Stimulated activated CD4-positive, alpha-beta T cell treated with anti-CD3 and anti-CD28 coated beads, Interleukin-4, amount 100 ng/mL, for 4 hours (primary cell): ENCODE measurements around the gene CHAMP1.
"Not testable (repeated sequence)": the region's sequence is repeated elsewhere in the genome, so short reads cannot be mapped to it uniquely, and the experiment has no call there.

Experiments used
- DNase-seq, 2 experiments: peaks; one replicate each; pipeline ENCODE4 v3.0.0-alpha.2; 2020

The CHAMP1 gene

DNA sequence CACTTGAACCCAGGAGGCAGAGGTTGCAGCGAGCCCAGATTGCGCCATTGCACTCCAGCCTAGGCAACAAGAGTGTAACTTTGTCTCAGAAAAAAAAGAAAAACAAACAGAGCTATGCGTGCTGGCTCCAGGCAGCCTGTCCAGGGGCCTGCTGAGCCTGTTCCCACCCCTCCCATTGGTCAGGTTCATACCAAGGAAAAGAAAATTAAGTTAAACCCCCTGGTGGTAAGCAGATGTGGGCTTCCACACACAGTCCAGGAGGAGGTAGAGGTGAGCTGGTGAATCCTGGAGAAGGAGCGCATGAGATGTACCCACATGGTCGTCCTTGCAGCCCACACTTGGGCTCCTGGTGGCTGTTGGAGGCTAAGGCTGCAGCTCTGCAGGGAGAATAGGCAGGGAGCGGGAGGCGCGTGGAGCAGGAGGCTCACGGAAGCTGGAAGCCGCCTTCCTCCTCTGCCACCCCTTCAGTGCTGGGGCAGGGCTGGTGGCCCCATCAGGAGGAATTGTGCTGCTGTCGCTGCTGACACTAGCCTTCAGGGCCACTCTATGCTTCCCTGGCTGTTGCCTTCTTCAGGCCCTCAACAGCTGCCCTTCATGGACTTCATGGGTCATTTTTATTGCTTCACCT, 10.5 kb upstream of the CHAMP1 start:
- no peak for DNase-seq

GRCh38 chr13:114304346-114305034, 9.8 kb upstream of the CHAMP1 start:
- DNase-seq = no peak

- no peak for DNase-seq
Observed at GRCh38 chr13:114309086-114309485, 5.2 kb upstream of the CHAMP1 start.

GRCh38 chr13:114309806-114310410, 4.4 kb upstream of the CHAMP1 start:
- no peak for DNase-seq

- no peak for DNase-seq
Observed at GRCh38 chr13:114310956-114311355, 3.3 kb upstream of the CHAMP1 start.

DNA sequence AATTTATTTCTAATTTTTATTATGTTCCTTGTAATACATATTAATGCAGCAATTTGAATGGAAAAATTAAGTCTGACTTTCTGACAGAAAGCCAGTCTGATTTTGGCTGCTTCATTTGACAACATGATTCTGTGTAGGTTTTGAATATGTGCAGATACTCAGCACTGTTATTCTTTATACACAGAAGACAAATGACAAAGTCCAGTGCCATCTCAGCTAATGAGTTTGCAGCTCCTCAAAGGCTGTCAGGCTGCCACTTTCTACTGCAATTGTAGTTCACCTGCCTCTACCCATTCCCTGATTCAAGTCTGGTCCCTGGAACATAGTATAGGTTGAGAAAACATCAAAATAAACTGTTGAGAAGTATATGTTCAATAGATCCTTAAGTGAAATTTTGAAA, 2.9 kb upstream of the CHAMP1 start:
- DNase-seq = no peak

DNA sequence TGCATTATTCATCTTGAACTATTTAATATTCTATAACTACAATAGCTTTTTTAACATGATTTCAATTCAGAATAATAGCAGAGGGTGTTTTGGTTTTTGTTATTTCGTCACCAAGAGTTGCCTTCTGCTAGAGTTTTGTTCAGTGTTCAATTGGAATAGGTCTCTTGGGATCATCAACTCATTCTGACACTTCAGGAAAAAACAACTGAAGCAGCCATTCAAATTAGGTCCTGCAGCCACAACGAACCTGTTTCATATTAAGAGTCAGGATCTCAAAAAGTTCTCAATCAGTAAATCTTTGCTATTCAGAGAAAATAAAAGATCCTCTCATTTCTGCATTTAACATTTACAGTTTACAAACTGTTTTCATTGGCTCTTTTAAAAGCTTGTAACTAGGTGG, 2.4 kb upstream of the CHAMP1 start:
- DNase-seq = no peak

DNA sequence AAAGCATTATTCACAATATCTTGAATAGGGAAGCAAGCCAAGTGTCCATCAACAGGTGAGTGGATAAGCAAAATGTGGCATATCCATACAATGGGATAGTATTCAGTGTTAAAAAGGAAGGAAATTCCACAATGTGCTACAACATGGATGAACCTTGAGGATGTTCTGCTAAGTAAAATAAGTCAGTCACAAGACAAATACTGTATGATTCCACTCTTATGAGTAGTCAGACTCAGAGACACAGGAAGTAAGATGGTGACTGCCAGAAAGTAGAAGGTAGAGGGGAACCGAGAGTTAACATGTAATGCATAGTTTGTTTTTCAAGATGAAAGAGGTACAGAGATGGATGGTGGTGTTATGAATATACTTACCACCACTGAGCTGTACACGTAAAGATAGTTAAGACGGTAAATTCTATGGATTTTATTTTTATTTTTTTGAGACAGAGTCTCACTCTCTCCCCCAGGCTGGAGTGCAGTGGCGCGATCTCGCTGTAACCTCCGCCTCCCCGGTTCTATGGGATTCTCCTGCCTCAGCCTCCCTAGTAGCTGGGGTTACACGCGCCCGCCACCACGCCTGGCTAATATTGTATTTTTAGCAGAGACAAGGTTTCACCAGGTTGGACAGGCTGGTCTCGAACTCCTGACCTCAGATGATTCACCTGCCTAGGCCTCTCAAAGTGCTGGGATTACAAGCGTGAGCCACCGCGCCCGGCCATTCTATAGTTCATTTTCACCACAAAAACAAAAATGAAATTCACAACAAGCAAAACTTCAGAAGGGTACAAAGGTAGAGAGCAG, 1.0 kb upstream of the CHAMP1 start:
- DNase-seq = peak in 1 of 2 experiments; percentile 18

- DNase-seq = peak in 1 of 2 experiments; percentile 2
Observed at GRCh38 chr13:114315074-114315785, 927 bp downstream of the CHAMP1 start.

GRCh38 chr13:114318624-114319023, 4.3 kb downstream of the CHAMP1 start:
- DNase-seq = no peak

- DNase-seq = no peak
Observed at GRCh38 chr13:114319441-114319913, 5.2 kb downstream of the CHAMP1 start.

DNA sequence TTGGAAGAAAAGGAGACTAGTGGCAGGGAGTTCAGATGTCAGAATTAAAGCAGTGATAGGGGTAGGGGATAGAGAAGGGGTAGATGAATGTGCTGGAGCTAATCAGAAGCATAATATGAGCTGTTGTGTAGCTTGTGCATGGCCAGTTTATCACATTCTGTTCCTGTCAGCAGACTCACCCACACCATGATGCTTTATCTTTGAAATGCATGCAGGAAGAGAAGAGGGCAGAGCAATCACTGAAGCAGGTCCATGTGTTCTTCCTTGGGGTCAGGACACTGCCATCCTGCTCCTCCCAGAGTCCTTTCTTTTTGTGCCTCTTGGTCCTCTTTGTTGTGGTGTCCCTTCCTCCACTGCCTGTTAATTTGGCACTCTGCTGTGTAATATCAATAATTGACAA, 5.8 kb downstream of the CHAMP1 start:
- no peak for DNase-seq

- DNase-seq = no peak
Observed at GRCh38 chr13:114321256-114321655, 7.0 kb downstream of the CHAMP1 start.

DNA sequence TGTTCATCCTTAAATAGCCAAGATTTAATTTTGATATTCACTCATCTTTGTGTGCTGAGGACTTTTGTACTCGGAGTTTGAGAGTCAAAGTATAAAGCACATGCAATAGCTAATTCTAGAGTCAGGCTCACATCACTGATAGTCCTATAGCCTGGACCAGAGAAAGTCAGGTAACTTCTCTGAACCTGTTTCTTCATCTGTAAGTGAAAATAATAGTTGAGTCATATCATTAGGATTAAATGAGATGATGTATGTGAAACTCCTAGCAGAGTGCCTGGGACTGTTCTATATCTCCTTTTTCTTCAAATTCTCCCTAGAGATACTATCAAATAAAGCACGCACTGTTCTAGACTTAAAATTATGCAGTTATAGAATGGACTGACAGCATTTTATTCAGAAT, 9.0 kb downstream of the CHAMP1 start:
- no peak for DNase-seq

DNA sequence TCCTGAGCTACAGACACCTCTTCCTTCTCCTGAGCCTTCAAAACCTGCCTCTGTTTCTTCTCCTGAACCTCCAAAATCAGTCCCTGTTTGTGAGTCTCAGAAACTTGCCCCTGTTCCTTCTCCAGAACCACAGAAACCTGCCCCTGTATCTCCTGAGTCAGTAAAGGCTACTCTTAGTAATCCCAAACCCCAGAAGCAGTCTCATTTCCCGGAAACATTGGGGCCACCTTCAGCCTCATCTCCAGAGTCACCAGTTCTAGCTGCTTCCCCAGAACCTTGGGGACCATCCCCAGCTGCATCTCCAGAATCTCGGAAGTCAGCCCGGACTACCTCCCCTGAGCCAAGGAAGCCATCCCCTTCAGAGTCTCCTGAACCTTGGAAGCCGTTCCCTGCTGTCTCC, 10.0 kb downstream of the CHAMP1 start:
- no peak for DNase-seq

DNA sequence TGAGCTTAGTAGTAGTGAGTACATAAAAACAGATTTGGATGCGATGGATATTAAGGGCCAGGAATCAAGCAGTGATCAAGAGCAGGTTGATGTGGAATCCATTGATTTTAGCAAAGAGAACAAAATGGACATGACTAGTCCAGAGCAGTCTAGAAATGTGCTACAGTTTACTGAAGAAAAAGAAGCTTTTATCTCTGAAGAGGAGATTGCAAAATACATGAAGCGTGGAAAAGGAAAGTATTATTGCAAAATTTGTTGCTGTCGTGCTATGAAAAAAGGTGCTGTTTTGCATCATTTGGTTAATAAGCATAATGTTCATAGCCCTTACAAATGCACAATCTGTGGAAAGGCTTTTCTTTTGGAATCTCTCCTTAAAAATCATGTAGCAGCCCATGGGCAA, 11.4 kb downstream of the CHAMP1 start:
- no peak for DNase-seq

GRCh38 chr13:114328034-114328433, 13.7 kb downstream of the CHAMP1 start:
- no peak for DNase-seq

GRCh38 chr13:114328595-114328994, 14.3 kb downstream of the CHAMP1 start:
- DNase-seq = no peak

DNA sequence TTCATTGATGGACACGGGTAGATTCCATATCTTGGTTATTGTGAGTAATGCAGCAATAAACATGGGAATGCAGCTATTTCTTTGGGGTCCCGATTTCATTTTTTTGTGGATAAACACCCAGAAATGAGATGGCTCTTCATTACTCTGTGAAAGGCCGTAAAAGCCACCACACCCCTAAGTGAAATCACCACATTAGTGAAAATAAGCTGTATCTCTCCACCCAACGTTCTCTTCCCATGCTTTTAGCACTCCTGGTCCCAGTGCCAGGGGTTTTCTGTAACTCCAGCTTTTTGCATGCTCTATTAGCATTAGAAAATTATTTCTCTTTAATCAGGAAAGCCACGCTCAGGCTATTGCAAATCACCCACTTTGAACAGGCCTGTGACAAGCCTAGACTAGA, 15.8 kb downstream of the CHAMP1 start:
- DNase-seq = no peak

DNA sequence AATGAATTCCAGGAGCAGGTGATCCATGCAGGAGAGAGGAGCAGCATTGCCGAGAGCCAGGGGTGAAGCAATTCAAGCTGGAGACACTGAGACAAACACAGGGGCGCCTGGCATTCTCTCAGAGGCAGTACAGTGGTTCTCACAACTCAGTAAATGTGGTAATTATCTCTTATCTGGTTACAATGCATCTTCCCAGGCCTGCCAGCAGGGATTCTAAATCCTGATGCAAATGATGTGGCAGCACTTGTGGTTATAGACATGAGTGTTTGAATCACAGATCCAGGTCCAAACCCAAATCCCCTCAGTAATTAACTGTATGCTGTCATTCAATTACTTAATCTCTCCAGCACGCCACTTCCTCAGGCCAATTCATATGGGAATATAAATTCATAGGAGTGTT, 19.6 kb downstream of the CHAMP1 start:
- DNase-seq = not testable (repeated sequence)

DNA sequence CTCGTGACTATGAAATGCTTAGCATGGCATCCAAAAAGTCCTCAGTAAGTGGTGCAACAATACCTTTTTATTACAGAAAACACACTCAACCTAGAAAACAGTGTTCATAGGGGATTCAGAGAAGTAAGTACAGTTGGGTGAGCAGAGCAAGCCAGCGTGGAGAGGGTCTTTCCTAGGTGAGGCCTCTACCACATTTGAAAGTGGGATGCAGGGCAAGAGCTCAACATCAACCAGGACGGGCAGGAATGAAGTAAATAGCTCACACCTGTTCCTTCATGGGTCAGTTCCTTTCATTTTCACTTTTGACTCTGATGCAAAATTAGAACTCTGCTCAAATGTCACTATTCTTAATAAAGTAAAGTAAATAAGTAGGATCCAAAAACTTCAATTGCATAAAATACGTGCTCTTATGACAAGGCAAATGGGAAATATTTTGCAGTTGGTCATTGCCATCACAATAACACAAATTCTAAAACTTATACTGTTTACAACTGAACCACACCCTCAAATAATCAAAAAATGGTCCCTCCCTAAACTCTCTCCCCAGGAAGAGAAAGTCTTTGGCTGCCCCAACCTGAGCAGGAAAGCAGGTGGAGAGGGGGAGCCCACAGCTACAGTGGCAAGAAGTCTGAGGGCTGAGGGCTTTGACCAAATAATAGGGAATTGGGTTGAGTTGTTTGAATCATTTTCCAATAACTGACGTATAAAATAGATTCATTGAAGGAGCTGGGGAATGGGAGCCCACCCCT, 20.2 kb downstream of the CHAMP1 start:
- DNase-seq = no peak

DNA sequence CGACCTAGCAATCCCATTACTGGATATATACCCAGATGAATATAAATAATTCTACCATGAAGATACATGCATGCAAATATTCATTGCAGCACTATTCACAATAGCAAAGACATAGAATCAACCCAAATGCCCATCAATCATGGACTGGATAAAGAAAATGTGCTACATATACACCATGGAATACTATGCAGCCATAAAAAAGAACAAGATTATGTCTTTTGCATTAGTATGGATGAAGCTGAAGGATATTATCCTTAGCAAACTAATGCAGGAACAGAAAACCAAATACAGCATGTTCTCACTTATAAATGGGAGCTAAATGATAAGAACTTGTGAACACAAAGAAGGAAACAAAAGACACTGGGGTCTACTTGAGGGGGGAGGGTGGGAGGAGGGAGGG, 22.2 kb downstream of the CHAMP1 start:
- not testable (repeated sequence) for DNase-seq
